ENCODE measurements around the gene LRRFIP2.

GRCh38 chr3:37154668-37155314, 19.6 kb downstream of the LRRFIP2 start:
- TF ChIP-seq, protein P1, sequence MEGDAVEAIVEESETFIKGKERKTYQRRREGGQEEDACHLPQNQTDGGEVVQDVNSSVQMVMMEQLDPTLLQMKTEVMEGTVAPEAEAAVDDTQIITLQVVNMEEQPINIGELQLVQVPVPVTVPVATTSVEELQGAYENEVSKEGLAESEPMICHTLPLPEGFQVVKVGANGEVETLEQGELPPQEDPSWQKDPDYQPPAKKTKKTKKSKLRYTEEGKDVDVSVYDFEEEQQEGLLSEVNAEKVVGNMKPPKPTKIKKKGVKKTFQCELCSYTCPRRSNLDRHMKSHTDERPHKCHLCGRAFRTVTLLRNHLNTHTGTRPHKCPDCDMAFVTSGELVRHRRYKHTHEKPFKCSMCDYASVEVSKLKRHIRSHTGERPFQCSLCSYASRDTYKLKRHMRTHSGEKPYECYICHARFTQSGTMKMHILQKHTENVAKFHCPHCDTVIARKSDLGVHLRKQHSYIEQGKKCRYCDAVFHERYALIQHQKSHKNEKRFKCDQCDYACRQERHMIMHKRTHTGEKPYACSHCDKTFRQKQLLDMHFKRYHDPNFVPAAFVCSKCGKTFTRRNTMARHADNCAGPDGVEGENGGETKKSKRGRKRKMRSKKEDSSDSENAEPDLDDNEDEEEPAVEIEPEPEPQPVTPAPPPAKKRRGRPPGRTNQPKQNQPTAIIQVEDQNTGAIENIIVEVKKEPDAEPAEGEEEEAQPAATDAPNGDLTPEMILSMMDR (IDR thresholded peaks at IDR 0.05), result no peak
- no peak for TF ChIP-seq POLR2AphosphoS5 (IDR thresholded peaks at IDR 0.05)
- no peak for TF ChIP-seq POLR2A (IDR thresholded peaks at IDR 0.05)
